Activated gamma-delta T cell (primary cell): ENCODE data around the gene CCDC82.

Source experiments
- DNase-seq: peaks from one replicate; lab custom pipeline; 2025; lab: John Stamatoyannopoulos, UW

Gene CCDC82

DNA sequence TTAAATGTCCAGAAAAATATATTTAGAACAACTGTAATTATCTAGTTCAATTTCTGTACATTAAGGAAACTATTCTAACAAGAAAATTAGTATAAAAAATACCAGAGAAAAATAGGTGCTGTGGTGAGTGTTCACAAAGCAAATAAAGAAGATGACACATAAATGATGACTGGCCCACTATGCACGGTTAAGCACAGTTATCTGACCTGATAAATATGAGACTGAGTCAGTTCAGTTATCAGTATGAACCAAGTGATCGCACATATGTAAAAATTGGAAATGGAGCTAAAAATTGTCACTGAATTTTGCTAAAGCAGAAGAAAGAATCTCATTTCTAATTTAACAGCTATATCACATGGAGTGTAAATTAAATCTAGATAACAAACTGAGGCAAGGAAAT, 27.9 kb downstream of the CCDC82 start:
- DNase-seq: no peak

- DNase-seq: no peak
Measured at GRCh38 chr11:96358321-96358720, 31.4 kb downstream of the CCDC82 start.

- no peak for DNase-seq
Measured at GRCh38 chr11:96357794-96358193, 31.9 kb downstream of the CCDC82 start.

GRCh38 chr11:96356848-96357247, 32.9 kb downstream of the CCDC82 start:
- no peak for DNase-seq

GRCh38 chr11:96342961-96343711, 46.6 kb downstream of the CCDC82 start, which contains the start of gene MAML2:
Gene MAML2, minus strand, starts transcription at chr11:96343195. Its CDS starts 1,300 bp downstream, at chr11:96341895.
- DNase-seq: peak; percentile 62

DNA sequence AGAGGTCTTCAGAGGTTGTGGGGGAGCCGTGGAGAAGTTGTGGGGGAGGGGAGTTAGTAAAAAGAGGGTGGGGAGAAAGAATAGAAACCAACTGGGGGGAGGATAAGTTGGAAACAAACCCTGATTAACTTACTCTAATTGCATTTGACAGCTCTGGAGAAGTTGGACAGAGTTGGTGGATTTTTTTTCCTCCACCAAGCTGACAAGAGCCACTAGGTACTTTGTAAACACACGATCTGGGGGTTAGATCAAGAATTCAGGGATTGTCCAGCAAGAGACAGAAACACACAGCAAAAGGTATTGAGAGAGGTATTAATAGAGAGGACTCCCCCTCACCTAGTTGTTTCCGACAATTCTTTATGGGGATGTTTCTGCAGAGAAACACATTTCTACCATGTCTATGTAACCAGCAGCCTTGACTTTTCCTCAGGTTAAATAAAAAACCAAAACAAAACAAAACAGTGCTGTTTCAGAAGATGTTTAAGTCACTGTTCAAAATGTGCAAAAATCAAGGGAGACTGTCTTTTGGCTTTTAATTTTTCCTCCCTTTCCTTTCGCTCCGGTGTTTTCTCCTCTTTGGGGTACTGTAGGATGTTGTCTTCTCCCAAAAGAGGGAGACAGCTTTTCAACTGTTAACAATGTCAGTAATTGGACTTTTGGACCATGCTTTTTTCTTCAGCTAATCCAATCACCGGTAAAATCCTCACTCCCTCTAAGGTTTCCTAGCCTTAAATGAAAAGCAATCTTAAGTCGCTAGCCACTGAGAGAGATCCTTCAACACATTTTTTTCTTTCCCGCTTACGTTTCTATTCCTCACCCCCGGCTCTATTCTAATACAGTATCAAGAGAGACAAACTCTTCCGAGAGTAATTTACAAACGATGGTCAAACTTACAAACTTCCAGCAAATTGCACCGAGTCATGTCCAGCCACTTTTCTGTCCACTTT, 47.4 kb downstream of the CCDC82 start:
- no peak for DNase-seq

- DNase-seq: peak; percentile 55
Measured at GRCh38 chr11:96341211-96342013, 48.3 kb downstream of the CCDC82 start.

DNA sequence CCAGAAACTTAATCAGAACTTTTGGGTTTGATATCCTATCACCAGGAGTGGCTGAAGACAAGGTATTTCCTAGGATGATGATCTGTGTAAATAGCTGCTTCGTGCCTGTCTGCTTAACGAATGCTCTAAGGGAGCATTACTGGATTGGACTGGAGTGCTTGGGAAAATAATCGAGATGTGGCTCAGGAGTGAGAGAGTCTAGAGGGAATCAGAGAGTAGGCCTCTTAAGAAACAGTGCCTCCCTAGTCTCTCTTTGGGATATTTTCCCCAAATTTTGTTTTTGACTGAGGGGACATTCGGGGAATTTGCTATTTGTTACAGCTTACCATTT, 49.2 kb downstream of the CCDC82 start:
- DNase-seq: no peak

GRCh38 chr11:96339706-96340554, 49.8 kb downstream of the CCDC82 start:
- DNase-seq: no peak

GRCh38 chr11:96338910-96339705, 50.6 kb downstream of the CCDC82 start:
- no peak for DNase-seq

GRCh38 chr11:96337541-96338431, 51.9 kb downstream of the CCDC82 start:
- DNase-seq: no peak

GRCh38 chr11:96335388-96335787, 54.3 kb downstream of the CCDC82 start:
- no peak for DNase-seq

DNA sequence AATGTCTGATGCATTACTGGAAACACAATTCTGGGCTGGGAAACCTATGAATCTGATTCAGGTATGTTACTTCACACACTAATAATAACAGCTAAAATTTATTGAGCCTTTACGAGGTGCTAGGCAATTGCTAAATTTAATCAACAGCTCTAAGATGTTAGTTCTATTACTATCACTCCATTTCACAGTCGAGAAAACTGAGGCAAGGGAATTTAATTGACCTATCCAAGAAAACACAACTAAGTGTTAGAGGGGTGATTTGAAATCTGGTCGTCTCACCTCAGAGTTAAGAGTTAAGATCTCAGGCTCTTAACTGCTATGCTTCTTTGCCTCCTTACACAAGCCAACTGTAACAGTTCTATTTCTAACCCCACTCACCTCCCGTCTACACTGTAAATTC, 55.5 kb downstream of the CCDC82 start:
- no peak for DNase-seq

- DNase-seq: no peak
Measured at GRCh38 chr11:96333191-96333719, 56.5 kb downstream of the CCDC82 start.

GRCh38 chr11:96332126-96332771, 57.5 kb downstream of the CCDC82 start:
- DNase-seq: no peak

DNA sequence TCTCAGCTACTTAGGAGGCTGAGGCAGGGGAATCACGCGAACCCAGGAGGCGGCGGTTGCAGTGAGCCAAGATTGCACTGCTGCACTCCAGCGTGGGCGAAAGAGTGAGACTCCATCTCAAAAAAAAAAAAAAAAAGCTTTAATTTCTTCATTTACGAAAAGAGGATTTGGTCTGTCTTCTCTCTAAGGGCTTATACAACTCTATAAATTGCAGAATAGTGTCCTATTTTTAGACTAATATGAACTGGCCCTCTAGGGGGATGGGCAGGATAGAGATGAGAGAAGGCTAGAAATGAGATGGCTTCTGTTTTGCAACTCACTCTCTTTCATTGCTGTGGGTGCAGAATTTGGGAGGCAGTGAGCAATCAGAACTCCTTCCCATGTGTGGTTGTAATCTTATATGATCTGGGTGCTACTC, 58.0 kb downstream of the CCDC82 start:
- no peak for DNase-seq

DNA sequence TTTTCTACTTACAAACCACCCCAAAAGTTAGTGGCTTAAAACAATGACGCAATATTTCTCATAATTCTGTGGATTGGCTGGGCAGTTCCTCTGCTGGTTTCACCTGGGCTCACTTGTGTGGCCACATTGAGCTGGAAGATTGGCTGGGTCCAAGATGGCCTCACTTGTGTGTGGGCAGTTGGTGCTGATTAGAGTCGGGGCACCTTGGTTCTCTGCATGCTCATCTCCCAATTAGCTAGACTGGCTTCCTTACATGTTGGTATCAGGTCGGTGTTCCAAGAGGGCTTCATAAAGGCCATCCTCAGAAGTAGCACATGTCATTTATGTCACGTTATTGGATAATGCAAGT, 59.2 kb downstream of the CCDC82 start:
- no peak for DNase-seq

DNA sequence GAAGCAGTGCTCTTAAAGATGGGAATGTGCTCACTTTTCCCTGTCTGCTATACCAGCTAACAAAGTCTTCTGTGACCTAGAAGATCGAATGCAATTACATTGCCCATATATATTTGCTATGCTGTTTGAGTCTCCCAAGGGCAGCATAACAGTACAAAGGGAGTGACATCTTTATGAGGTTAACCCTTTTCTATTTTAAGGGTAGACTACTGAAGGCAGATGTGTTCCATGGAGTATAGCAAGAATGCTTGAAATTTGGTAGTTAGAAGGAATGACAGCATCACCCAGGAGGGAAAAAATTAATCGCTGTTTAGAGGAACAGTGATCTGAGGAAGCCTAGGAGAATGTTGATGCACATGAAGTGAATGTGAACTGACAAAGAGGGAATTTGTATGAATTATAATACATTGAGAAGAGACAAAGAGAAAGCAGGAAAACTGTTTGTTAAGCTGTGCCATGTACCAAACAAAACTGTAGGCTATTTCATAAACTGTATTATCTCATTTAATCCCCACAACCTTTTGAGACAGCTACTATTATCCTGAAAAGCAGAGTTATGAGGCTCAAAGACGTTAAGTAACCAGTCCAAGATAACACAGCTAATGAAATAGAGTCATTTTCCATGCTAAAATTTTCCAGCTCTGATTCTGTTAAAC, 59.7 kb downstream of the CCDC82 start:
- DNase-seq: no peak
